NB4 (cell line): ENCODE measurements around the gene SLC66A2.

ENCODE experiments used
- CTCF ChIP-seq: IDR thresholded peaks from one replicate; pipeline ENCODE4 v1.5.1; 2012; ENCODE audit warnings: low read depth, low read length
- POLR2A ChIP-seq: IDR thresholded peaks from 2 replicates; pipeline ENCODE4 v1.6.1; 2011; ENCODE audit warnings: mild to moderate bottlenecking; ENCODE audit not compliant: insufficient read length; ENCODE audit errors: extremely low read depth

- TF ChIP-seq CTCF: no peak
- no peak for TF ChIP-seq POLR2A
These were observed 36.8 kb downstream of the SLC66A2 start for GRCh38 chr18:79914614-79915160.
